HepG2 (cell line): Measurements from ENCODE around the gene STRADB. TPM values are rescaled to one million over a fixed set of nuclear protein-coding genes. Genes with fewer than 3 reads are reported as not detected.

Source experiments
- AKNA ChIP-seq: sonication (generic); formaldehyde crosslinking; IDR thresholded peaks from 2 replicates; pipeline ENCODE4 v1.4.0; 2020; ENCODE audit warnings: missing genetic modification reagents, borderline replicate concordance
- GATAD2A ChIP-seq: IDR thresholded peaks from 2 replicates; pipeline ENCODE4 v1.6.1; 2016
- HNF4A ChIP-seq: sonication (generic); formaldehyde crosslinking; IDR thresholded peaks from 2 replicates; pipeline ENCODE4 v1.4.0; 2020; ENCODE audit warnings: missing genetic modification reagents
- HOXA7 ChIP-seq: sonication (generic); formaldehyde crosslinking; IDR thresholded peaks from 2 replicates; pipeline ENCODE4 v1.8.1; 2022; ENCODE audit warnings: mild to moderate bottlenecking, missing genetic modification reagents, moderate library complexity
- MIER3 ChIP-seq: IDR thresholded peaks from 2 replicates; pipeline ENCODE4 v1.6.1; 2016; ENCODE audit warnings: missing compliant biosample characterization, borderline replicate concordance
- MIXL1 ChIP-seq: IDR thresholded peaks from 2 replicates; pipeline ENCODE4 v1.6.1; 2016
- MLLT10 ChIP-seq: sonication (generic); formaldehyde crosslinking; IDR thresholded peaks from 2 replicates; pipeline ENCODE4 v1.4.0; 2020; ENCODE audit warnings: missing genetic modification reagents
- NAIF1 ChIP-seq: sonication (generic); formaldehyde crosslinking; IDR thresholded peaks from 2 replicates; pipeline ENCODE4 v1.5.0; 2020; ENCODE audit warnings: mild to moderate bottlenecking, missing genetic modification reagents, borderline replicate concordance
- NR2F1 ChIP-seq, 2 experiments: fragments of 450-650 bp in 1 of 2; formaldehyde crosslinking in 1 of 2; IDR thresholded peaks; 2 replicates each; pipeline versions ENCODE4 v1.5.0 to v1.6.1; 2016 to 2020; ENCODE audit warnings: mild to moderate bottlenecking in 1 of 2, missing compliant biosample characterization in 1 of 2, missing genetic modification reagents in 1 of 2, moderate library complexity in 1 of 2
- PAX8 ChIP-seq: sonication (generic); formaldehyde crosslinking; IDR thresholded peaks from 2 replicates; pipeline ENCODE4 v1.8.0; 2022; ENCODE audit warnings: mild to moderate bottlenecking, missing genetic modification reagents, borderline replicate concordance
- PHF8 ChIP-seq: sonication (generic); formaldehyde crosslinking; IDR thresholded peaks from 2 replicates; pipeline ENCODE4 v1.5.0; 2020; ENCODE audit warnings: missing genetic modification reagents
- POGZ ChIP-seq: sonication (generic); formaldehyde crosslinking; IDR thresholded peaks from 2 replicates; pipeline ENCODE4 v1.4.0; 2020; ENCODE audit warnings: mild to moderate bottlenecking, missing genetic modification reagents
- RXRA ChIP-seq: sonication (generic); formaldehyde crosslinking; IDR thresholded peaks from 2 replicates; pipeline ENCODE4 v1.5.1; 2020; ENCODE audit warnings: missing genetic modification reagents
- SMARCC2 ChIP-seq: fragments of 450-650 bp; IDR thresholded peaks from 2 replicates; pipeline ENCODE4 v1.6.1; 2017; ENCODE audit warnings: antibody characterized with exemption, mild to moderate bottlenecking
- TOE1 ChIP-seq: sonication (generic); formaldehyde crosslinking; IDR thresholded peaks from 2 replicates; pipeline ENCODE4 v1.4.0; 2020; ENCODE audit warnings: mild to moderate bottlenecking, missing genetic modification reagents
- ZBTB26 ChIP-seq: IDR thresholded peaks from 2 replicates; pipeline ENCODE4 v1.6.1; 2016; ENCODE audit warnings: missing compliant biosample characterization, missing genetic modification reagents, borderline replicate concordance
- ZEB1 ChIP-seq: IDR thresholded peaks from 2 replicates; pipeline ENCODE4 v1.6.1; 2012; ENCODE audit warnings: mild to moderate bottlenecking, low read depth, inconsistent platforms; ENCODE audit not compliant: insufficient replicate concordance
- ZNF232 ChIP-seq: sonication (generic); formaldehyde crosslinking; IDR thresholded peaks from 2 replicates; pipeline ENCODE4 v1.4.0; 2020; ENCODE audit warnings: missing genetic modification reagents, borderline replicate concordance
- ZNF556 ChIP-seq: sonication (generic); formaldehyde crosslinking; IDR thresholded peaks from 2 replicates; pipeline ENCODE4 v1.4.0; 2020; ENCODE audit warnings: mild to moderate bottlenecking, missing genetic modification reagents, borderline replicate concordance
- polyA plus RNA-seq, 8 experiments: library from polyadenylated mRNA; depleted of rRNA in 3 of 8; stranded (reverse) in 7 of 8; unstranded in 1 of 8; fragments of >200 nt; fragmentation: Illumina TruSeq in 4 of 8; extraction: Trizol in 4 of 8; gene quantifications; 2 replicates each; pipeline versions ENCODE4 v1.2.1 to v1.2.3, GENCODE V29; 2011 to 2016; ENCODE audit warnings: low read depth in 4 of 8, missing spikeins in 1 of 8, mixed read lengths in 1 of 8; ENCODE audit not compliant: insufficient read depth in 1 of 8
- total RNA-seq, 5 experiments: library from RNA; depleted of rRNA; stranded (reverse); fragments of >200 nt; fragmentation: Illumina TruSeq; extraction: Trizol; gene quantifications; 2 replicates each; pipeline ENCODE4 v1.2.3, GENCODE V29; 2016; ENCODE audit warnings: low read depth in 1 of 5
- TF ChIP-seq, protein P1 (sequence below): sonication (generic); formaldehyde crosslinking; IDR thresholded peaks from 2 replicates; pipeline ENCODE4 v1.4.0; 2020; ENCODE audit warnings: missing genetic modification reagents, borderline replicate concordance

Gene STRADB
- total and polyA plus RNA-seq, 2 of the 13 experiments (the other 11 are each of a cell fraction or from before 2014, with no cell fraction given) = 34.1 to 66.6 TPM

- TF ChIP-seq ZBTB26 (CRISPR knock-in tag) (no peak), PAX8 (CRISPR knock-in tag) (no peak), GATAD2A (peak; percentile 57; the same call in 1 of the 2 replicates), ZEB1 (no peak), RXRA (CRISPR knock-in tag) (peak; percentile 60; the same call in 1 of the 2 replicates), POGZ (CRISPR knock-in tag) (0 out of 2 replicates have a peak, but pooled peaks have one; percentile 15), PHF8 (no peak), NR2F1 (CRISPR knock-in tag; IDR thresholded peaks at IDR 0.05) (peak; percentile 51 to 62; a peak in 3 of 4 replicates), NAIF1 (0 out of 2 replicates have a peak, but pooled peaks have one; percentile 62), TOE1 (CRISPR knock-in tag) (0 out of 2 replicates have a peak, but pooled peaks have one; percentile 48), MLLT10 (CRISPR knock-in tag) (no peak), AKNA (no peak), HOXA7 (CRISPR knock-in tag) (no peak), SMARCC2 (no peak), MIXL1 (CRISPR knock-in tag) (peak; percentile 68), ZNF556 (CRISPR knock-in tag) (0 out of 2 replicates have a peak, but pooled peaks have one; percentile 42), HNF4A (peak; percentile 85), ZNF232 (CRISPR knock-in tag) (no peak), MIER3 (0 out of 2 replicates have a peak, but pooled peaks have one; percentile 29)
- TF ChIP-seq, protein P1, sequence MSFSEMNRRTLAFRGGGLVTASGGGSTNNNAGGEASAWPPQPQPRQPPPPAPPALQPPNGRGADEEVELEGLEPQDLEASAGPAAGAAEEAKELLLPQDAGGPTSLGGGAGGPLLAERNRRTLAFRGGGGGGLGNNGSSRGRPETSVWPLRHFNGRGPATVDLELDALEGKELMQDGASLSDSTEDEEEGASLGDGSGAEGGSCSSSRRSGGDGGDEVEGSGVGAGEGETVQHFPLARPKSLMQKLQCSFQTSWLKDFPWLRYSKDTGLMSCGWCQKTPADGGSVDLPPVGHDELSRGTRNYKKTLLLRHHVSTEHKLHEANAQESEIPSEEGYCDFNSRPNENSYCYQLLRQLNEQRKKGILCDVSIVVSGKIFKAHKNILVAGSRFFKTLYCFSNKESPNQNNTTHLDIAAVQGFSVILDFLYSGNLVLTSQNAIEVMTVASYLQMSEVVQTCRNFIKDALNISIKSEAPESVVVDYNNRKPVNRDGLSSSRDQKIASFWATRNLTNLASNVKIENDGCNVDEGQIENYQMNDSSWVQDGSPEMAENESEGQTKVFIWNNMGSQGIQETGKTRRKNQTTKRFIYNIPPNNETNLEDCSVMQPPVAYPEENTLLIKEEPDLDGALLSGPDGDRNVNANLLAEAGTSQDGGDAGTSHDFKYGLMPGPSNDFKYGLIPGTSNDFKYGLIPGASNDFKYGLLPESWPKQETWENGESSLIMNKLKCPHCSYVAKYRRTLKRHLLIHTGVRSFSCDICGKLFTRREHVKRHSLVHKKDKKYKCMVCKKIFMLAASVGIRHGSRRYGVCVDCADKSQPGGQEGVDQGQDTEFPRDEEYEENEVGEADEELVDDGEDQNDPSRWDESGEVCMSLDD = no peak
These were observed 18.0 kb upstream of the STRADB start (continued) for GRCh38 chr2:201433394-201433995.
